HepG2 (cell line): ENCODE measurements around the gene RIPOR1. TPM values are rescaled to one million over a fixed set of nuclear protein-coding genes. Genes with fewer than 3 reads are reported as not detected.

ENCODE experiments used
- ASH2L ChIP-seq: fragments of 300-600, 200-600 bp; sonication (generic); IDR thresholded peaks from 2 replicates; pipeline ENCODE4 v1.7.0; 2017; ENCODE audit warnings: low read depth, mild to moderate bottlenecking, moderate library complexity, mixed read lengths, low read length; ENCODE audit not compliant: insufficient read length
- CREM ChIP-seq, 2 experiments: sonication (generic) in 1 of 2; formaldehyde crosslinking in 1 of 2; IDR thresholded peaks; 2 replicates each; pipeline versions ENCODE4 v1.4.0 to v1.6.1; 2016 to 2020; ENCODE audit warnings: antibody characterized with exemption in 1 of 2, mild to moderate bottlenecking in 1 of 2, missing genetic modification reagents in 1 of 2
- GATAD2A ChIP-seq: IDR thresholded peaks from 2 replicates; pipeline ENCODE4 v1.6.1; 2016
- KAT8 ChIP-seq: IDR thresholded peaks from 2 replicates; pipeline ENCODE4 v1.6.1; 2016; ENCODE audit warnings: missing genetic modification reagents, missing compliant biosample characterization
- RFX3 ChIP-seq: IDR thresholded peaks from 2 replicates; pipeline ENCODE4 v1.6.1; 2016; ENCODE audit warnings: missing biosample characterization, missing genetic modification reagents
- RORA ChIP-seq: sonication (generic); formaldehyde crosslinking; IDR thresholded peaks from 2 replicates; pipeline ENCODE4 v1.5.0; 2020; ENCODE audit warnings: mild to moderate bottlenecking, missing genetic modification reagents, moderate library complexity
- ZC3H4 ChIP-seq: sonication (generic); formaldehyde crosslinking; IDR thresholded peaks from 2 replicates; pipeline ENCODE4 v1.4.0; 2020; ENCODE audit warnings: missing genetic modification reagents, borderline replicate concordance
- ZFAT ChIP-seq: sonication (generic); formaldehyde crosslinking; conservative IDR thresholded peaks from 2 replicates; pipeline ENCODE4 v1.8.1; 2023; ENCODE audit warnings: missing genetic modification reagents, inconsistent platforms
- ZFP37 ChIP-seq: sonication (generic); formaldehyde crosslinking; IDR thresholded peaks from 2 replicates; pipeline ENCODE4 v1.4.0; 2020; ENCODE audit warnings: missing genetic modification reagents, borderline replicate concordance
- ZNF256 ChIP-seq: sonication (generic); formaldehyde crosslinking; conservative IDR thresholded peaks from 2 replicates; pipeline ENCODE4 v1.4.0; 2020; ENCODE audit warnings: missing genetic modification reagents
- ZNF317 ChIP-seq: sonication (generic); formaldehyde crosslinking; IDR thresholded peaks from 2 replicates; pipeline ENCODE4 v1.5.0; 2020; ENCODE audit warnings: mild to moderate bottlenecking, missing genetic modification reagents
- ZNF430 ChIP-seq: sonication (generic); formaldehyde crosslinking; IDR thresholded peaks from 2 replicates; pipeline ENCODE4 v1.9.0; 2021; ENCODE audit warnings: mild to moderate bottlenecking, missing genetic modification reagents
- ZNF788 ChIP-seq: sonication (generic); formaldehyde crosslinking; IDR thresholded peaks from 2 replicates; pipeline ENCODE4 v1.5.0; 2020; ENCODE audit warnings: mild to moderate bottlenecking, missing genetic modification reagents, borderline replicate concordance
- polyA plus RNA-seq, 8 experiments: library from polyadenylated mRNA; depleted of rRNA in 3 of 8; stranded (reverse) in 7 of 8; unstranded in 1 of 8; fragments of >200 nt; fragmentation: Illumina TruSeq in 4 of 8; extraction: Trizol in 4 of 8; gene quantifications; 2 replicates each; pipeline versions ENCODE4 v1.2.1 to v1.2.3, GENCODE V29; 2011 to 2016; ENCODE audit warnings: low read depth in 4 of 8, missing spikeins in 1 of 8, mixed read lengths in 1 of 8; ENCODE audit not compliant: insufficient read depth in 1 of 8
- total RNA-seq, 5 experiments: library from RNA; depleted of rRNA; stranded (reverse); fragments of >200 nt; fragmentation: Illumina TruSeq; extraction: Trizol; gene quantifications; 2 replicates each; pipeline ENCODE4 v1.2.3, GENCODE V29; 2016; ENCODE audit warnings: low read depth in 1 of 5
- TF ChIP-seq, protein P1 (sequence below): sonication (generic); formaldehyde crosslinking; IDR thresholded peaks from 2 replicates; pipeline ENCODE4 v1.5.1; 2020; ENCODE audit warnings: missing genetic modification reagents, mild to moderate bottlenecking, borderline replicate concordance
- TF ChIP-seq, protein P2 (sequence below): sonication (generic); formaldehyde crosslinking; IDR thresholded peaks from 2 replicates; pipeline ENCODE4 v1.4.0; 2020; ENCODE audit warnings: missing genetic modification reagents
- TF ChIP-seq, protein P3 (sequence below): sonication (generic); formaldehyde crosslinking; IDR thresholded peaks from 2 replicates; pipeline ENCODE4 v1.4.0; 2020; ENCODE audit warnings: missing genetic modification reagents, mild to moderate bottlenecking, borderline replicate concordance
- TF ChIP-seq, protein P4 (sequence below): IDR thresholded peaks from 2 replicates; pipeline ENCODE4 v1.6.1; 2012; ENCODE audit warnings: low read length, improper control_type of control experiment
- TF ChIP-seq, protein P5 (sequence below): IDR thresholded peaks from 2 replicates; pipeline ENCODE4 v1.6.1; 2016; ENCODE audit warnings: missing biosample characterization, missing genetic modification reagents, low read depth

The RIPOR1 gene
- total and polyA plus RNA-seq, 2 of the 13 experiments (the other 11 are each of a cell fraction or from before 2014, with no cell fraction given) = 4.6 to 8.1 TPM

DNA sequence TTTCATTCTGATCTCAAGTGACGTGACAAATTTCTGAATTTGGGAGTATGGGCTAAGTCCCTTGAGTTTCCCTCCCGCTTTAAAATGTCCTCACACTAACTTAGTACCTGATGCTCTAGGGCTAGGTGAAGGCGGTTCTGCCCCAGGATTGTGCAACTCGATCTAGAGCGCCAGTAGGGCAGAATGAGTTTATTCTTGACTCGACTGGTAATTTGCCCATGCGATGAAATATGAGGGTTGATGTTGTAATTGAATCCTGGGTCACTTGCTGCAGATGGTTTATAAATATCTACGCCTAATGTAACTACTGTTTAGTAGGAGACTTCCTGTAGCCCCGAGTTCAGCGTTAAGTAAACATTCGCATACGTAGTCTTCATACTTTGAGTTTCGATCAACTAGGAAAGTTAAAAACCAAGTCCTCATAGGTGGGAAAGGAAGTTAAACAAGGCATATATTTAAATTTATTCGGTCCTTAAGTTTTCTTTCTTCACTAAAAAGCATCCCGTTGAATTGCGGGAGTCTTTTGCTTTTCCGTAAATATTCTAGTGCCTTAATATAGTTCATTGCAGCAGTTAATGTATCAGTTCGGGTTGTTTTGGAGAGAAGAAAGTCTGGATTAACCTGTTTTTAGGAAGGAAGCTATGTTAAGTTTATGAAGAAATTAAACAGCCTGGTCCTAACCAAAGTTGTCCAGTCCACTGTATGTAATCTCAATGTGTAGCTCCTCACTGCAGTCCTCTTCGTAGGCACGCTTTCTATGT, 35.3 kb downstream of the RIPOR1 start (continued):
- TF ChIP-seq, protein P1, sequence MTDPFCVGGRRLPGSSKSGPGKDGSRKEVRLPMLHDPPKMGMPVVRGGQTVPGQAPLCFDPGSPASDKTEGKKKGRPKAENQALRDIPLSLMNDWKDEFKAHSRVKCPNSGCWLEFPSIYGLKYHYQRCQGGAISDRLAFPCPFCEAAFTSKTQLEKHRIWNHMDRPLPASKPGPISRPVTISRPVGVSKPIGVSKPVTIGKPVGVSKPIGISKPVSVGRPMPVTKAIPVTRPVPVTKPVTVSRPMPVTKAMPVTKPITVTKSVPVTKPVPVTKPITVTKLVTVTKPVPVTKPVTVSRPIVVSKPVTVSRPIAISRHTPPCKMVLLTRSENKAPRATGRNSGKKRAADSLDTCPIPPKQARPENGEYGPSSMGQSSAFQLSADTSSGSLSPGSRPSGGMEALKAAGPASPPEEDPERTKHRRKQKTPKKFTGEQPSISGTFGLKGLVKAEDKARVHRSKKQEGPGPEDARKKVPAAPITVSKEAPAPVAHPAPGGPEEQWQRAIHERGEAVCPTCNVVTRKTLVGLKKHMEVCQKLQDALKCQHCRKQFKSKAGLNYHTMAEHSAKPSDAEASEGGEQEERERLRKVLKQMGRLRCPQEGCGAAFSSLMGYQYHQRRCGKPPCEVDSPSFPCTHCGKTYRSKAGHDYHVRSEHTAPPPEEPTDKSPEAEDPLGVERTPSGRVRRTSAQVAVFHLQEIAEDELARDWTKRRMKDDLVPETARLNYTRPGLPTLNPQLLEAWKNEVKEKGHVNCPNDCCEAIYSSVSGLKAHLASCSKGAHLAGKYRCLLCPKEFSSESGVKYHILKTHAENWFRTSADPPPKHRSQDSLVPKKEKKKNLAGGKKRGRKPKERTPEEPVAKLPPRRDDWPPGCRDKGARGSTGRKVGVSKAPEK = no peak
- 0 out of 2 replicates have a peak, but pooled peaks have one; percentile 9 for TF ChIP-seq RFX3 (CRISPR knock-in tag)
- peak; percentile 37; the same call in 1 of the 2 replicates for TF ChIP-seq GATAD2A
- TF ChIP-seq, protein P2, sequence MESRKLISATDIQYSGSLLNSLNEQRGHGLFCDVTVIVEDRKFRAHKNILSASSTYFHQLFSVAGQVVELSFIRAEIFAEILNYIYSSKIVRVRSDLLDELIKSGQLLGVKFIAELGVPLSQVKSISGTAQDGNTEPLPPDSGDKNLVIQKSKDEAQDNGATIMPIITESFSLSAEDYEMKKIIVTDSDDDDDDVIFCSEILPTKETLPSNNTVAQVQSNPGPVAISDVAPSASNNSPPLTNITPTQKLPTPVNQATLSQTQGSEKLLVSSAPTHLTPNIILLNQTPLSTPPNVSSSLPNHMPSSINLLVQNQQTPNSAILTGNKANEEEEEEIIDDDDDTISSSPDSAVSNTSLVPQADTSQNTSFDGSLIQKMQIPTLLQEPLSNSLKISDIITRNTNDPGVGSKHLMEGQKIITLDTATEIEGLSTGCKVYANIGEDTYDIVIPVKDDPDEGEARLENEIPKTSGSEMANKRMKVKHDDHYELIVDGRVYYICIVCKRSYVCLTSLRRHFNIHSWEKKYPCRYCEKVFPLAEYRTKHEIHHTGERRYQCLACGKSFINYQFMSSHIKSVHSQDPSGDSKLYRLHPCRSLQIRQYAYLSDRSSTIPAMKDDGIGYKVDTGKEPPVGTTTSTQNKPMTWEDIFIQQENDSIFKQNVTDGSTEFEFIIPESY (CRISPR knock-in tag) = no peak
- peak; percentile 56 for TF ChIP-seq CREM (IDR thresholded peaks at IDR 0.05)
- TF ChIP-seq CREM (CRISPR knock-in tag; IDR thresholded peaks at IDR 0.05) = no peak
- TF ChIP-seq, protein P3, sequence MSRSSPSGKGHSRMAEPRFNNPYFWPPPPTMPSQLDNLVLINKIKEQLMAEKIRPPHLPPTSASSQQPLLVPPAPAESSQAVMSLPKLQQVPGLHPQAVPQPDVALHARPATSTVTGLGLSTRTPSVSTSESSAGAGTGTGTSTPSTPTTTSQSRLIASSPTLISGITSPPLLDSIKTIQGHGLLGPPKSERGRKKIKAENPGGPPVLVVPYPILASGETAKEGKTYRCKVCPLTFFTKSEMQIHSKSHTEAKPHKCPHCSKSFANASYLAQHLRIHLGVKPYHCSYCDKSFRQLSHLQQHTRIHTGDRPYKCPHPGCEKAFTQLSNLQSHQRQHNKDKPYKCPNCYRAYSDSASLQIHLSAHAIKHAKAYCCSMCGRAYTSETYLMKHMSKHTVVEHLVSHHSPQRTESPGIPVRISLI (CRISPR knock-in tag) = no peak
- TF ChIP-seq ZC3H4 (CRISPR knock-in tag) = no peak
- TF ChIP-seq ZNF256 = no peak
- TF ChIP-seq ZFP37 (CRISPR knock-in tag) = no peak
- no peak for TF ChIP-seq ZNF430 (CRISPR knock-in tag)
- TF ChIP-seq ZNF788 (CRISPR knock-in tag) = no peak
- TF ChIP-seq, protein P4, sequence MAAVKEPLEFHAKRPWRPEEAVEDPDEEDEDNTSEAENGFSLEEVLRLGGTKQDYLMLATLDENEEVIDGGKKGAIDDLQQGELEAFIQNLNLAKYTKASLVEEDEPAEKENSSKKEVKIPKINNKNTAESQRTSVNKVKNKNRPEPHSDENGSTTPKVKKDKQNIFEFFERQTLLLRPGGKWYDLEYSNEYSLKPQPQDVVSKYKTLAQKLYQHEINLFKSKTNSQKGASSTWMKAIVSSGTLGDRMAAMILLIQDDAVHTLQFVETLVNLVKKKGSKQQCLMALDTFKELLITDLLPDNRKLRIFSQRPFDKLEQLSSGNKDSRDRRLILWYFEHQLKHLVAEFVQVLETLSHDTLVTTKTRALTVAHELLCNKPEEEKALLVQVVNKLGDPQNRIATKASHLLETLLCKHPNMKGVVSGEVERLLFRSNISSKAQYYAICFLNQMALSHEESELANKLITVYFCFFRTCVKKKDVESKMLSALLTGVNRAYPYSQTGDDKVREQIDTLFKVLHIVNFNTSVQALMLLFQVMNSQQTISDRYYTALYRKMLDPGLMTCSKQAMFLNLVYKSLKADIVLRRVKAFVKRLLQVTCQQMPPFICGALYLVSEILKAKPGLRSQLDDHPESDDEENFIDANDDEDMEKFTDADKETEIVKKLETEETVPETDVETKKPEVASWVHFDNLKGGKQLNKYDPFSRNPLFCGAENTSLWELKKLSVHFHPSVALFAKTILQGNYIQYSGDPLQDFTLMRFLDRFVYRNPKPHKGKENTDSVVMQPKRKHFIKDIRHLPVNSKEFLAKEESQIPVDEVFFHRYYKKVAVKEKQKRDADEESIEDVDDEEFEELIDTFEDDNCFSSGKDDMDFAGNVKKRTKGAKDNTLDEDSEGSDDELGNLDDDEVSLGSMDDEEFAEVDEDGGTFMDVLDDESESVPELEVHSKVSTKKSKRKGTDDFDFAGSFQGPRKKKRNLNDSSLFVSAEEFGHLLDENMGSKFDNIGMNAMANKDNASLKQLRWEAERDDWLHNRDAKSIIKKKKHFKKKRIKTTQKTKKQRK = no peak
- 0 out of 2 replicates have a peak, but pooled peaks have one; percentile 28 for TF ChIP-seq ZNF317 (CRISPR knock-in tag)
- TF ChIP-seq, protein P5, sequence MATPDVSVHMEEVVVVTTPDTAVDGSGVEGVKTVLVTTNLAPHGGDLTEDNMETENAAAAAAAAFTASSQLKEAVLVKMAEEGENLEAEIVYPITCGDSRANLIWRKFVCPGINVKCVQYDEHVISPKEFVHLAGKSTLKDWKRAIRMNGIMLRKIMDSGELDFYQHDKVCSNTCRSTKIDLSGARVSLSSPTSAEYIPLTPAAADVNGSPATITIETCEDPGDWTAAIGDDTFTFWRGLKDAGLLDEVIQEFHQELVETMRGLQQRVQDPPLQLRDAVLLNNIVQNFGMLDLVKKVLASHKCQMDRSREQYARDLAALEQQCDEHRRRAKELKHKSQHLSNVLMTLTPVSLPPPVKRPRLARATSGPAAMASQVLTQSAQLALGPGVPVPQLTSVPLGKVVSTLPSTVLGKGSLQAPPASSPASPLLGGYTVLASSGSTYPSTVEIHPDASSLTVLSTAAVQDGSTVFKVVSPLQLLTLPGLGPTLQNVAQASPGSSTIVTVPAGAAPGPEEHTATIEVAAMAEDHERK (CRISPR knock-in tag) = no peak
- TF ChIP-seq RORA (CRISPR knock-in tag) = no peak
- 0 out of 2 replicates have a peak, but pooled peaks have one; percentile 47 for TF ChIP-seq ZFAT (CRISPR knock-in tag)
- TF ChIP-seq ASH2L = peak; percentile 65
- TF ChIP-seq KAT8 (CRISPR knock-in tag) = no peak
